Endothelial cell of umbilical vein (primary cell): Measurements from ENCODE around the gene DRD1. TPM values are rescaled to one million over a fixed set of nuclear protein-coding genes. Genes with fewer than 3 reads are reported as not detected.

Experiments used
- BruUV-seq: library from RNA; stranded (reverse); fragments of 400-500 nt; replicated peaks from 2 replicates; lab custom pipeline; 2021; lab: Mats Ljungman, UMichigan
- CTCF ChIA-PET: fragments of 300-600, 350-600 bp; sonication (Branson Sonifier 250); formaldehyde crosslinking; loops from one replicate; lab custom pipeline; 2021; ENCODE audit warnings: antibody characterized with exemption, inconsistent platforms; lab: Charles Lee
- POLR2A ChIA-PET: fragments of 300-600, 350-600 bp; sonication (Branson Sonifier 250); formaldehyde crosslinking; loops from one replicate; lab custom pipeline; 2021; ENCODE audit warnings: antibody characterized with exemption, inconsistent platforms; lab: Charles Lee
- DNase-seq: peaks from one replicate; pipeline ENCODE4 v3.0.0-alpha.2; 2011; ENCODE audit warnings: low read depth, low spot score
- FAIRE-seq: peaks from 2 replicates; lab custom pipeline; 2011; peaks lifted over from hg19 to GRCh38; lab: Jason Lieb, UNC
- H2AFZ ChIP-seq: 2 replicates; pipeline ENCODE4 v1.6.0; 2012; ENCODE audit warnings: low read depth, low read length, control low read depth, inconsistent platforms
- H3K27ac ChIP-seq: 2 replicates; pipeline ENCODE4 v1.5.1; 2011; ENCODE audit warnings: low read depth, mild to moderate bottlenecking, control low read depth, low read length, moderate library complexity; ENCODE audit not compliant: insufficient read depth
- H3K27me3 ChIP-seq, 2 experiments: 2 replicates each; pipeline versions ENCODE4 v1.6.0 to v1.6.1; 2011; ENCODE audit warnings: low read length in 2 of 2, mixed read lengths in 1 of 2; ENCODE audit not compliant: control insufficient read depth in 2 of 2, insufficient read depth in 2 of 2
- H3K36me3 ChIP-seq, 2 experiments: 2 replicates in 1 of 2; 3 replicates in 1 of 2; pipeline ENCODE4 v1.5.1; 2011; ENCODE audit warnings: low read length in 2 of 2, mild to moderate bottlenecking in 1 of 2, moderate library complexity in 1 of 2; ENCODE audit not compliant: control insufficient read depth in 2 of 2, insufficient read depth in 2 of 2; ENCODE audit errors: extremely low read depth in 1 of 2
- H3K4me1 ChIP-seq: 3 replicates; pipeline ENCODE4 v1.5.1; 2011; ENCODE audit warnings: mild to moderate bottlenecking, low read length; ENCODE audit not compliant: control insufficient read depth, insufficient read depth; ENCODE audit errors: extremely low read depth
- H3K4me2 ChIP-seq: 2 replicates; pipeline ENCODE4 v1.6.1; 2011; ENCODE audit warnings: low read length, control low read depth, mixed read lengths; ENCODE audit not compliant: insufficient read depth
- H3K4me3 ChIP-seq, 3 experiments: fragments of 200-600 bp in 1 of 3; sonication (generic), shearing (Covaris generic) in 1 of 3; replicated peaks in 1 of 3; 2 replicates each; pipeline ENCODE4 v1.5.1; 2011 to 2016; ENCODE audit warnings: control low read depth in 3 of 3, low read length in 3 of 3, mild to moderate bottlenecking in 2 of 3, inconsistent platforms in 1 of 3, low read depth in 1 of 3, moderate library complexity in 1 of 3; ENCODE audit not compliant: insufficient read depth in 1 of 3
- H3K79me2 ChIP-seq: 2 replicates; pipeline ENCODE4 v1.6.0; 2012; ENCODE audit warnings: low read length, inconsistent platforms; ENCODE audit not compliant: control insufficient read depth, insufficient read depth
- H3K9ac ChIP-seq: replicated peaks from 2 replicates; pipeline ENCODE3; 2011; ENCODE audit warnings: low read length, control low read depth; ENCODE audit not compliant: insufficient read depth; ENCODE audit errors: extremely low read depth
- H3K9me1 ChIP-seq: replicated peaks from 3 replicates; pipeline ENCODE4 v1.6.0; 2011; ENCODE audit warnings: mild to moderate bottlenecking, low read length; ENCODE audit not compliant: control insufficient read depth, insufficient read depth; ENCODE audit errors: extremely low read depth
- H3K9me3 ChIP-seq: replicated peaks from 2 replicates; pipeline ENCODE4 v1.5.1; 2012; ENCODE audit warnings: low read length, inconsistent platforms; ENCODE audit not compliant: control insufficient read depth, insufficient read depth
- H4K20me1 ChIP-seq: replicated peaks from 2 replicates; pipeline ENCODE3; 2011; ENCODE audit warnings: mild to moderate bottlenecking, low read length; ENCODE audit not compliant: control insufficient read depth, insufficient read depth; ENCODE audit errors: extremely low read depth
- EZH2 ChIP-seq: IDR thresholded peaks from 2 replicates; pipeline ENCODE4 v1.6.1; 2012; ENCODE audit warnings: borderline replicate concordance, low read depth, mild to moderate bottlenecking, moderate library complexity, low read length, inconsistent platforms; ENCODE audit not compliant: severe bottlenecking
- FOS ChIP-seq: IDR thresholded peaks from 2 replicates; pipeline ENCODE4 v1.6.1; 2011; ENCODE audit warnings: mild to moderate bottlenecking, low read length, moderate library complexity, borderline replicate concordance; ENCODE audit not compliant: insufficient read depth
- GATA2 ChIP-seq: IDR thresholded peaks from 2 replicates; pipeline ENCODE4 v1.7.0; 2011; ENCODE audit warnings: low read depth, mild to moderate bottlenecking, moderate library complexity, mixed read lengths, low read length; ENCODE audit not compliant: insufficient read length, insufficient read depth
- JUN ChIP-seq: IDR thresholded peaks from 2 replicates; pipeline ENCODE4 v1.6.1; 2011; ENCODE audit warnings: borderline replicate concordance, low read depth; ENCODE audit not compliant: insufficient read length, insufficient read depth
- MYC ChIP-seq: IDR thresholded peaks from one replicate; pipeline ENCODE4 v1.6.1; 2011; ENCODE audit warnings: mild to moderate bottlenecking, low read depth, low read length
- POLR2A ChIP-seq: IDR thresholded peaks from 2 replicates; pipeline ENCODE4 v1.6.1; 2012; ENCODE audit warnings: low read depth, mild to moderate bottlenecking, control low read depth, low read length
- POLR2AphosphoS5 ChIP-seq: IDR thresholded peaks from 2 replicates; pipeline ENCODE4 v1.6.1; 2012; ENCODE audit warnings: low read depth, mild to moderate bottlenecking, control low read depth, low read length, moderate library complexity; ENCODE audit not compliant: insufficient read depth
- dilution Hi-C: fragments of 300-500 bp; cut with MboI; formaldehyde crosslinking; loops from one replicate; pipeline ENCODE4 v1.15.0; 2019; ENCODE audit warnings: low sequenced_read_pairs; ENCODE audit not compliant: extremely low pct_ligation_motif_present
- intact Hi-C: fragments of 100-400 bp; cut with micrococcal nuclease; formaldehyde crosslinking; loops from one replicate; pipeline ENCODE4 v1.10.0; 2022
- polyA plus RNA-seq, 4 experiments: library from polyadenylated mRNA; depleted of rRNA in 3 of 4; stranded (reverse) in 3 of 4; unstranded in 1 of 4; fragments of >200 nt; gene quantifications; 2 replicates each; pipeline versions ENCODE4 v1.2.1 to v1.2.3, GENCODE V29; 2011 to 2012; ENCODE audit warnings: missing spikeins in 1 of 4
- total RNA-seq: library from RNA; stranded (reverse); gene quantifications from 2 replicates; pipeline ENCODE4 v1.2.3, GENCODE V29; 2021
- TF ChIP-seq, protein P1 (sequence below): IDR thresholded peaks from 2 replicates; pipeline ENCODE4 v1.6.1; 2011; ENCODE audit not compliant: insufficient read depth, insufficient read length
- TF ChIP-seq, protein P2 (sequence below), 2 donors: IDR thresholded peaks; 1 replicate in 1 of 2; 2 replicates in 1 of 2; pipeline ENCODE4 v1.5.1; 2011; ENCODE audit warnings: low read length in 2 of 2, mild to moderate bottlenecking in 2 of 2, moderate library complexity in 2 of 2, control low read depth in 1 of 2, inconsistent platforms in 1 of 2, low read depth in 1 of 2; ENCODE audit not compliant: insufficient read depth in 1 of 2; ENCODE audit errors: extremely low read depth in 1 of 2

Gene DRD1
- total and polyA plus RNA-seq, 2 donors (not counting 3 experiments of a cell fraction or from before 2014, with no cell fraction given) = not detected

DNA sequence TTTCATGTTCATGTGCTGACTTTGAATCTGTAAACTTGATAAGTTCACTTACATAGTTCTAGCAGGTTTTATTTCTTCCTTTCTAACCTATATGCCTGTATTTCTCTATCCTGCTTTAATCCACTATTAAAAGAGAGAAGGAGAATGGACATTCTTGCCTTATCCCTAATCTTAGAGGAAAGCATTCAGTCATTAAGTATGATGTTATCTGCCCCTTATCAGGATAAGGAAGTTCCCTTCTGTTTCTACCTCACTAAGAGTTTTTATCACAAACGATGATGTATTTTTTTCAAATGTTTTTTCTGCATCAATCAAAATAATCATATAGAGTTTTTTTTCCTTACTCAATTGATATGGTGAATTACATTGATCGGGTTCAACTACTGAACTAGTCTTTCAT is 33.1 kb downstream of the DRD1 start:
- no peaks in the 10 kb centered on the region for H4K20me1 ChIP-seq
- FAIRE-seq (no peak), DNase-seq (no peak)
- CTCF ChIA-PET = no interaction called here
- no peak overlapping the region for H3K4me3 ChIP-seq
- BruUV-seq = no TSS peak
- dilution Hi-C loops = no loop called here
- H3K27me3 ChIP-seq = no peaks in the 10 kb centered on the region
- H3K36me3 ChIP-seq = no peaks in the 10 kb centered on the region
- no peak overlapping the region for H2AFZ ChIP-seq
- no peaks in the 10 kb centered on the region for H3K4me1 ChIP-seq
- no peaks in the 10 kb centered on the region for H3K9me1 ChIP-seq
- intact Hi-C loops = no loop called here
- H3K9ac ChIP-seq = no peak overlapping the region
- TF ChIP-seq GATA2 (no peak), MYC (no peak), POLR2A (no peak), POLR2AphosphoS5 (no peak), EZH2 (no peak), JUN (no peak), FOS (no peak)
- TF ChIP-seq, protein P1, sequence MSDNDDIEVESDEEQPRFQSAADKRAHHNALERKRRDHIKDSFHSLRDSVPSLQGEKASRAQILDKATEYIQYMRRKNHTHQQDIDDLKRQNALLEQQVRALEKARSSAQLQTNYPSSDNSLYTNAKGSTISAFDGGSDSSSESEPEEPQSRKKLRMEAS = no peak
- TF ChIP-seq, protein P2, sequence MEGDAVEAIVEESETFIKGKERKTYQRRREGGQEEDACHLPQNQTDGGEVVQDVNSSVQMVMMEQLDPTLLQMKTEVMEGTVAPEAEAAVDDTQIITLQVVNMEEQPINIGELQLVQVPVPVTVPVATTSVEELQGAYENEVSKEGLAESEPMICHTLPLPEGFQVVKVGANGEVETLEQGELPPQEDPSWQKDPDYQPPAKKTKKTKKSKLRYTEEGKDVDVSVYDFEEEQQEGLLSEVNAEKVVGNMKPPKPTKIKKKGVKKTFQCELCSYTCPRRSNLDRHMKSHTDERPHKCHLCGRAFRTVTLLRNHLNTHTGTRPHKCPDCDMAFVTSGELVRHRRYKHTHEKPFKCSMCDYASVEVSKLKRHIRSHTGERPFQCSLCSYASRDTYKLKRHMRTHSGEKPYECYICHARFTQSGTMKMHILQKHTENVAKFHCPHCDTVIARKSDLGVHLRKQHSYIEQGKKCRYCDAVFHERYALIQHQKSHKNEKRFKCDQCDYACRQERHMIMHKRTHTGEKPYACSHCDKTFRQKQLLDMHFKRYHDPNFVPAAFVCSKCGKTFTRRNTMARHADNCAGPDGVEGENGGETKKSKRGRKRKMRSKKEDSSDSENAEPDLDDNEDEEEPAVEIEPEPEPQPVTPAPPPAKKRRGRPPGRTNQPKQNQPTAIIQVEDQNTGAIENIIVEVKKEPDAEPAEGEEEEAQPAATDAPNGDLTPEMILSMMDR (IDR thresholded peaks at IDR 0.05; ENCODE audit: extremely low read depth in 1 of 2, insufficient read depth in 1 of 2, low read depth in 1 of 2, low read length in 2 of 2) = no peak
- no peaks in the 10 kb centered on the region for H3K79me2 ChIP-seq
- H3K27ac ChIP-seq = no peak overlapping the region
- POLR2A ChIA-PET = no interaction called here
- H3K4me2 ChIP-seq = no peak overlapping the region
- no peaks in the 10 kb centered on the region for H3K9me3 ChIP-seq
